ENCODE data around the gene ERG.
A peak's percentile ranks its signal among the peaks of the same experiment; 100 is the strongest.

Gene ERG

DNA sequence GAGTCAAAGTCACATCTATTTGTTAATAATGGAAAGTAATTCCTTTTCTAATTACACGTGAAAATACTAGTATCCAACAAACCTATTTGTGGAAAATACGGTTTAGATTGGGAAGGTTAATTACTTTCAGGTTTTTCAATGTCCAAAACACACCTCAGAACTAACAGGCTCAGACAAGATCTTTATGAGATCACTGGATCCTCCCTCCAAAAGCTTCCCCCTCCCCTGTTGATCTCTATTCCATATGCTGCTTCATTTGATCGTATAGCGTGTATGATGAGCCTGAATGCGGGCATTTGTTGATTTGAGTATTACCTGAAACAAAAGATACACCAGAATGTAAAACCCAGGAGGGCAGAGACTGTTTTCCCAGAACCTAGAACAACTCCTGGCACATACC is 26.5 kb downstream of the ERG start:
- Mint-ChIP-seq H3K27me3 (peaks cover 60% of the 10 kb centered on the region), H3K27ac (no peak overlapping the region), H3K4me1 (no peaks in the 10 kb centered on the region)

DNA sequence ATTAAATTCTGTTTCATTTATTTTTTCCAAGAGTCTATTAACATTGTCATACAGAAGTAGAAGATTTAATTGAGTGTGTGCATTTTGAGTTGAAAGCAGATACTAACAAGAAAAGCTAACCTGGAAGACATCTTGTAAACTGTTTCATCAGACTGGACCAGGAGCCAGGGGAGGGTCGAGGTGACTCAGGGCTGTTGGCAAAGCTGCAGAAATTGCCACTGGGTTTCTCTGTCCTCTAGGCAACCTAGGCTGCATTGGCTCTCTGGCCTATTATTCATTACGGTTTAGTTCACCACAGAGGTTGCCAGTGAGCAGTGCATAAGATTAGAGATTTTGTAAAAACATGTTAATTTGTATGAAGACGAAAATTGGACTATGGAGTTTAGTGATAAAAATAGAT is 27.5 kb downstream of the ERG start:
- H3K27ac Mint-ChIP-seq = no peak overlapping the region
- no peak for DNase-seq
- H3K27me3 Mint-ChIP-seq = peaks cover 54% of the 10 kb centered on the region
- no peak for ATAC-seq
- no peaks in the 10 kb centered on the region for H3K4me1 Mint-ChIP-seq
- H3K9me3 Mint-ChIP-seq = peaks cover 4 to 8% of the 10 kb centered on the region in 2 donors
- no peak overlapping the region for H3K4me3 Mint-ChIP-seq

More for the DNA sequence above, 26.5 kb downstream of the ERG start:
- Mint-ChIP-seq H3K4me3 (no peak overlapping the region), H3K9me3 (peaks cover 4 to 8% of the 10 kb centered on the region in 2 donors)
- DNase-seq = no peak
- ATAC-seq = no peak

DNA sequence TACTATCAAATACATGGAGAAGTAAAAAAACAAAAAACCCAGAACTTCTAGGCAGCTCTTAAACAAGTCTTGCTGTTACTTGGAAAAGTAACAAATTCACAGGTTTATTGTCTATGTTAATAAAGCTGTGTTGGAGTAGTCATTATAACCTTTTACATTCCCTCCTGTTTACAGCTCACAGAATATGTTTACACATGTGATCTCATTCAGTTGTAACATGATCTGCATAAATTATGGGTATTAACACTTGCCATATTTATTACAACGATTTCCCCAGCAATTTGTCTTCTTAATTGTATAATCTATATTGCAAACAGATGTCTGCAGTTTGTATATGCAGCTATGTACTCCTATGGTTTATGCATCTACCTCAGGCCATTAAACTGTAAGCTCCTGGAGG is 28.6 kb downstream of the ERG start:
- Mint-ChIP-seq H3K4me3 (no peak overlapping the region), H3K9me3 (peaks cover 4 to 8% of the 10 kb centered on the region in 2 donors), H3K4me1 (no peaks in the 10 kb centered on the region), H3K27me3 (peaks cover 43% of the 10 kb centered on the region), H3K27ac (no peak overlapping the region)
- no peak for ATAC-seq
- DNase-seq = no peak

DNA sequence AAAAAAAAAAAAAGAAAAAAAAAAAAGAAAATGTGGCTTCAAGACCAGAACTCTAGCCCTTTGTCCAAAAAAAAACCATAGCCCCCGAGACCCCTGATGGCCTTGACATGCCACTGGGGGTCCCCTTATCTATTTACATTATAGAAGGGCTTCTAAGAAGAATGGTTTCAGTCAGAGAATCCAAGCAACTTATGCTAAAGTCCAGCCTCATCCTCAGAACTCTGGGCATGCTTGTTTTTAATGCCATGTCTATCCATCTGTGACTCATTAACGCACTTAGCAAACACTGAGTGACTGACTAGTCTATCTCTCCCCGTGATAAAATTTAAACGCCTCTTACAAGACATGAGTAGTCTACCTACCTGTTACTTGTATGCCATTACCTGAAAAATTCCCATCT is 29.3 kb downstream of the ERG start:
- DNase-seq (no peak), ATAC-seq (no peak)
- Mint-ChIP-seq H3K4me3 (no peak overlapping the region), H3K9me3 (peaks cover 4 to 8% of the 10 kb centered on the region in 2 donors), H3K4me1 (no peaks in the 10 kb centered on the region), H3K27ac (no peak overlapping the region), H3K27me3 (peaks cover 36% of the 10 kb centered on the region)

DNA sequence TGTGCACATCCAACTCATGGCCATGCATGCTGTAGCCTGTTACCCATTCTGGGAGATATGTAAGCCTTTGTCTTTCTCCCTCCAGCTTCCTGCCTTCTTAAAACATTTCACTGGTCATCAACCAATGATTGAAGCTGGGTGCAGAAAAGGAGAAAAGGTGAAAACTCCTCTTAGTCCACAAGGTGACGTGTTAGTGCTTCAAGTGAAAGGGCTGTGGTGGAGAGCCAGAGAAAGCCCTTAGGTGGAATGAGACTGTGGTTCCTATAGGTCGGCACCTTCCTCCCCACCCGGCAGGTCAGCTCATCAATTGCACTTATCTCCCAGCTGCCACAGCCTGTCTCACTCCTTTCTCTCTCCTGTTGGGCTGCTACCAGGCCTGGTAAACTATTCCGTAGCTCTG is 30.4 kb downstream of the ERG start:
- Mint-ChIP-seq H3K27me3 (peaks cover 26% of the 10 kb centered on the region), H3K27ac (no peak overlapping the region), H3K4me1 (no peaks in the 10 kb centered on the region), H3K9me3 (peaks cover 4 to 8% of the 10 kb centered on the region in 2 donors), H3K4me3 (no peak overlapping the region)
- ATAC-seq = no peak
- no peak for DNase-seq

DNA sequence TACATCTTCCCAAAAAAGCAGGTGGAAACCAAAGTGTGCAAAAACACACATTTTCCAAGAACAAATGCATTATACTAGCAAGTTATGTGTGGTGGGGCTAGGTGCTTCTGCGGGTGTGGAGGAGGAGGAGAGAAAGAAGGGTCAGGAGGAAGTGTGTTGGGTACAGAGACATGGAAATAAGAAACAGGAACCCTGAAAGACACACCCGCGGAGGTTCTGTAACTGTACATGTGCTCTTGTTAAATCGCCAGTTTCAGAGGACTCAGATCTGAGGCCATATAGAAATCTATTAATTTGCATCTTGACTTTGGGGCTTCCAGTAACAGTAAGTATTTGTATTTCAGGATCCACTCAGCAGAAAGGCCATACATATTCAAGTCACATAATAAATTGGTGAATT is 30.9 kb downstream of the ERG start:
- peaks cover 21% of the 10 kb centered on the region for H3K27me3 Mint-ChIP-seq
- ATAC-seq = no peak
- H3K9me3 Mint-ChIP-seq = peaks cover 4 to 8% of the 10 kb centered on the region in 2 donors
- no peaks in the 10 kb centered on the region for H3K4me1 Mint-ChIP-seq
- no peak for DNase-seq
- no peak overlapping the region for H3K27ac Mint-ChIP-seq
- no peak overlapping the region for H3K4me3 Mint-ChIP-seq

DNA sequence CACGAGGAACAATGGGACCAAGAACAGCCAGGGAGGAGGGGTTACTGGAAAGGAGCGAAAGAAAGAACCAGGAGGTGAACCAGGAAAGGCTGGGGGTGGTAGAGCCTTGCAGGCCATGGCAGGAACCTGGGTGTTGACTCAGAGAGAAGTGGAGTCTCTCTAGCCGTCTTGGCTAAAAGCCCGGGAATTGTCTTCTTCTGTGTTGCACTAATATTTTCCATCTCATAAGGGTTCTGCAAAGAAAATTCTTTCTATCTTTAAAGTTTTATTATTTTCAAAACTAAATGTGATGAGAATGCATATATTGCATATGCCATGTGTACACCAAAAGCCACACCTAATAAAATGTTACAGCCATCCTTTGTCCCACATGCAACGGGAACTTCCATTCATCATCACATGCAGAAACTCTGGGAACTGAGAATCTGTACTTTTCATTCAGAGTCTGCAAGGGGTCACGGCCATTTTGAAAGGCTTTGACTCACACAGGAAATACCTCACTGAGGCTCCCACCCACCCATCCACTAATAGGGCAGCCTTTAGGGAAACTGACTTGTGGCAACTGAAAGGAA is 38.0 kb downstream of the ERG start:
- ATAC-seq (no peak), DNase-seq (no peak)
- H3K9me3 Mint-ChIP-seq = no peaks in the 10 kb centered on the region
- H3K27me3 Mint-ChIP-seq = no peaks in the 10 kb centered on the region
- no peak overlapping the region for H3K4me3 Mint-ChIP-seq
- H3K27ac Mint-ChIP-seq = no peak overlapping the region
- no peaks in the 10 kb centered on the region for H3K4me1 Mint-ChIP-seq

DNA sequence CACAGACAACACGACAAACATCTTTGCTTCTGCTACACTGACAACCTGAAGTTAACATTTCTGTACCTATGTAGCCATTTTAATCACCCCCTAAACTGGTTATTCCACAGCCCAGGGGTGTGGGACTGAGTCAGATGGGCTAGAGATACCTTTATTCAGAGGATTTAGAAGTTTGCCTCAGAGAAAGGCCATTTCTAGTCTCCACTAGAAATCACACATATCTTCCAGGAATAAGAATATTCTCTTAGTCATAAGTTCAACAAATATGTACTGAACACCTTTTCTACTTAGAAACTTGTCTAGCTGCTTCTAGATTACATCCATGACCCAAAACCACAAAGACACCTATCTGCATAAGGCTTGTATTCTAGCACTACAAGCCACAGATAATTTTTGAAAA is 38.8 kb downstream of the ERG start:
- H3K27ac Mint-ChIP-seq = no peak overlapping the region
- no peaks in the 10 kb centered on the region for H3K27me3 Mint-ChIP-seq
- no peaks in the 10 kb centered on the region for H3K4me1 Mint-ChIP-seq
- no peak overlapping the region for H3K4me3 Mint-ChIP-seq
- ATAC-seq (no peak), DNase-seq (no peak)
- no peaks in the 10 kb centered on the region for H3K9me3 Mint-ChIP-seq

DNA sequence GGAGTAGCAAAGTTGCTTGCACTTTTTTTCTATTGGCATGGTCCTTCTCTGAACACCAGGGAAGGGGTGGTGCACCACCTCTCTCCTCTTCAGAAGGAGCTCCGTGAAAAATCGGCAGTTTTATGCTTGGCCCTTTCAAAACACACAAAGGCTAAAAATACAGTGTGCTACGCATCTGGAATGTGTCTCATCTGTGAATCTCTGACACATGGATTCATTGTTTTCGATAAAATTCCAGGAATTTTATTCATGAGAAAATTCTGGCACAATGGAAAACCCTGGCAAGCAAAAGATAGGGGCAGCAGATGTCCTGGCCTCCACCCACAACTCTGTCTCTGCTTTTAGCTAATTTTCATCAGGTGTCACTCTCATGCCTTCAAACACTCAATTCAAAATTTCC is 42.9 kb downstream of the ERG start:
- no peaks in the 10 kb centered on the region for H3K4me1 Mint-ChIP-seq
- ATAC-seq (no peak), DNase-seq (no peak)
- H3K4me3 Mint-ChIP-seq = no peak overlapping the region
- no peaks in the 10 kb centered on the region for H3K27me3 Mint-ChIP-seq
- H3K27ac Mint-ChIP-seq = no peak overlapping the region
- H3K9me3 Mint-ChIP-seq = no peaks in the 10 kb centered on the region

DNA sequence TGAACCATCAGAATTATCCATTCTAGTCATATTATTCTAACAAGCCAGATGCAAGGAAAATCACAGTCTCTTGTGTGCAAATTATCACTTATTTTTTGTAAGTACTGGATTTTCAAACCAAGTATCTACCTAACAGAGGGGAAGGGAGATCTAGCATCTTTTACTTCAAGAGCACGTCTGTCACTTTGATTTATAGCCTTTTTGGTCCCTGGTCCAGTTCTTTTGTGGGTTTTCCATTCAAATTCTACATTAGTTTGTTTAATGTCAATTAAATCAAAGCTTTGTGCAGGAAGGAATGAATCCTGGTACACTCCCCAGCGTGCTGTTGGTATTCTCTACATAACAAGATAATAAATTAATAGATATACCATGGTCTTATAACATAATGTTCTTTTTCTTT is 43.6 kb downstream of the ERG start:
- ATAC-seq = no peak
- no peak overlapping the region for H3K4me3 Mint-ChIP-seq
- DNase-seq = no peak
- no peaks in the 10 kb centered on the region for H3K9me3 Mint-ChIP-seq
- H3K4me1 Mint-ChIP-seq = no peaks in the 10 kb centered on the region
- no peaks in the 10 kb centered on the region for H3K27me3 Mint-ChIP-seq
- H3K27ac Mint-ChIP-seq = no peak overlapping the region

DNA sequence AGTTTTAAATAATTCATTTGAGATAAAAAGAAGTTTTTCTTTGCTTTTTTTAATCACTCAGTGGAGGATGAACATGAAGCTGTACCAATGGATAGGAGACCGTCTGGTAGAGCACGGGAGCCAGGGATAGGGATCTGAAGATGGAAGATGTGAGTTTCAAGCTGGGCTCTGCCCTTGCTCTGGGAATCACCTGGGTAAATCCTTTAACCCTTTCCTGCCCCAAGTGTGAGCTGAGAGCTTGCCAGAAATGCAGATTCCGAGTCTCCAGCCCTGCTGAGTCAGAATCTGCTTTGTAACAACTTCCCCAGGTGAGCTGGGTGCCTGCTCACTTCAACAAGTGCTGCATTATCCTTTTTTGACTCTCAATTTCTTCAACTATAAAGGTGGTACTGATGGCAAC is 44.1 kb downstream of the ERG start:
- no peak for DNase-seq
- Mint-ChIP-seq H3K27me3 (no peaks in the 10 kb centered on the region), H3K9me3 (no peaks in the 10 kb centered on the region), H3K4me3 (no peak overlapping the region), H3K4me1 (no peaks in the 10 kb centered on the region), H3K27ac (no peak overlapping the region)
- no peak for ATAC-seq

DNA sequence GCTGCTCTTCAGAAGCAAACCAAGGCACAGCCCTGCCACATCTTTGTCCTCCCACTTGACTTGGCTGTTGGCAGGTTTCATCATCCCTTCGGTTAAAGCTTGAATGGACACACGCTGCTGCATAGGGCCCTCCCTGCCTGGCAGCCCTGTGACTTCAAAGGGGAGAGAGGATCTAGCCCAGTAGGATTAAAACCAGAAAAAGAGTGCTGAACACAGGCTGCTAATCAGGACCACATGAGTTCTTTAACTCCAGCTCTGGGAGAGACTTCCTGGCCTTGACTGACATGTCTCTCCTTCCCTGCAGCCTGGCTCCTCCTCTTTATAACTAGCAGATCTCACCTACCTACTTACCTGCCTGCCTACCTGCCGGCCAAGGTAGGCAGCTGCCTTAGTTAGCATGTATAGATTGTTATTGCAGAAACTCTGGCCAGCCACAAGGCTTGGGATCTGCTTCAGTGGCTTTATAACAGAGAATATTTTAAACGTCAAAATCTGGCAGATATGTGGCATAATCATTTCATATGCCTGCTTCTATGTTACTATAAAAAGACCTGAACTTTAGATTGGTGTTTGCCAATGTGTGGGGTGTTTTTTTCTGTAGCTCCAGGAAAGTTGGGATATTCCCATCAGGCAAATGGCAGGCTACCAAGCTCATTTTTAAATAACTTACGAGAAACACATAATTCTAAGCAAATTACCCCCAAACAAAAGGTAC is 49.4 kb downstream of the ERG start:
- H3K27me3 Mint-ChIP-seq = no peaks in the 10 kb centered on the region
- peak overlapping the region in 1 of 2 donors; percentile 16 for H3K27ac Mint-ChIP-seq
- ATAC-seq (no peak), DNase-seq (no peak)
- H3K9me3 Mint-ChIP-seq = no peaks in the 10 kb centered on the region
- no peaks in the 10 kb centered on the region for H3K4me1 Mint-ChIP-seq
- H3K4me3 Mint-ChIP-seq = no peak overlapping the region

DNA sequence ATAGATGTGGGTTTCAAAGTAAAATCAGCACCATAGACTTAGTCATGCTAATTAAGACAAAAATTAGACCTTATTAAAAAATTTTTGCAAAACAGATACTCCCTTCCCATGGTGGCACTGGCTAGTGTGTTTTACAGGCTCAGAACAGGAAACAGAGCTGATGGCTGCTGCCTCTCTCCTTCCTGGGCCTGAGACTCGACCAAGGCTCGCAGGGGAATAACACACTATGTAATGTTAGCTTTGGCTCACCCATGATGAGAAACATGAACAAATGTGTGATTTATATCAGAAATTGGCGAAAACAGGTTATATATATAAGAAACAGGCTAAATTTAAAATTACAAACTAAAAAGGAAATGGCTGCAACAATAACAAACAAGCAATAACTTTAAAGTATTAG is 50.7 kb downstream of the ERG start:
- Mint-ChIP-seq H3K27me3 (no peaks in the 10 kb centered on the region), H3K27ac (no peak overlapping the region), H3K4me3 (no peak overlapping the region), H3K4me1 (no peaks in the 10 kb centered on the region), H3K9me3 (no peaks in the 10 kb centered on the region)
- no peak for DNase-seq
- no peak for ATAC-seq

DNA sequence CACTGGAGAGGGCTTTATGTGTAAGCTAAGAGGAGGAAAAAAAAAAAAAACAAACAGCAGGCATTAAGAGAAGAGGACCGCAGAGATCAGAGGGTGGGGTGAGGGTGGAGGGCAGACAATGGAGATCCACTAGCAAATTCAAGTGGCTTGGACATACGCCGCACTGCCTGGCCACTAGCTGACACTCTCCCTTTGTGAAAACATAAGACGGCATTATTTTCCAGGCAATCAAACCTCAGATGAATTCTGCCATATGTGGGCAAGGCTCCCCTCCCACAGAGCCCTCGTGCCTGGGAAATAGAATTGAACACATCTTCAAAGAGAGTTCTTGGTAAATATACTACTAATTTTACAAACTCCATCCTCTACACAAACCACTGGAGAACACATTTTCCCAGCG is 53.6 kb downstream of the ERG start:
- ATAC-seq (no peak), DNase-seq (no peak)
- no peaks in the 10 kb centered on the region for H3K4me1 Mint-ChIP-seq
- no peaks in the 10 kb centered on the region for H3K27me3 Mint-ChIP-seq
- no peak overlapping the region for H3K27ac Mint-ChIP-seq
- no peaks in the 10 kb centered on the region for H3K9me3 Mint-ChIP-seq
- H3K4me3 Mint-ChIP-seq = no peak overlapping the region

DNA sequence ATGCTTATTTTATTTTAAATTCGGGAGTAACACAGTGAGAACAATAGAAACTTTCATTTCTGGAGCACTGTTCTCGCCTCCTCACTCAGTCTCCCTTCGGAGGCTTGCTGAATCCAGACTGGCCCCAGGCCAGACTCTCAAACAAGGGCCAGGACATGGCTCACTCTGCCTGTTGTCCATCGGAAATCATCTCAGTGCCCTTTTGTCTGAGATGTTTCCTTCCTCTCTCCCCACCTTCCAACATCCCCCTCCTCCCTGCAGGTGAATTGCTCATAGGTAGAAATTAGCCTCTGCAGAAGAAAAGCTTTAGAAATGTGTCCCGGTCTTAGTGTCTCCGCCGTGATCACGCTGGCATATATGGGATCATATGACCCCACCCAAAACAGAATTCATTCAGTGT is 55.2 kb downstream of the ERG start:
- no peak for DNase-seq
- Mint-ChIP-seq H3K4me3 (no peak overlapping the region), H3K27ac (no peak overlapping the region), H3K27me3 (no peaks in the 10 kb centered on the region), H3K4me1 (no peaks in the 10 kb centered on the region), H3K9me3 (no peaks in the 10 kb centered on the region)
- no peak for ATAC-seq

DNA sequence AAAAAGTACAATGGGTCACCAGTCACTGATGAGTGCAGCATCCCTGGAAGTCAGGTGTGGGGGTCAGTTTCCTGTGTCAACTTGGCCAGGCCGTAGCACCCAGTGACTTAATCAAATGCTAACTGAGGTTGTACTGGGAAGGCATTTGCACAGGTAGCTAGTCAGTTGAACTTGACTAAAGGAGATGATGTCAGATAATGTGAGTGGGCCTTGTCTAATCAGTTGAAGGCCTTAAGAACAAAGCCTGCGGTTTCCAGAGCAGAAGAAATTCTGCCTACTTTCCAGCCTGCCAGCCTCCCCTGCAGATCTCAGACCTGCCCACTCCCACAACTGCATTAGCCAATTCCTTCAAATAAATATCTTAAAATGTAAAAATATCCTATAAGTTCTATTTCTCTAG is 57.1 kb downstream of the ERG start:
- no peaks in the 10 kb centered on the region for H3K27me3 Mint-ChIP-seq
- DNase-seq = no peak
- no peak for ATAC-seq
- H3K27ac Mint-ChIP-seq = no peak overlapping the region
- H3K4me1 Mint-ChIP-seq = no peaks in the 10 kb centered on the region
- H3K9me3 Mint-ChIP-seq = no peaks in the 10 kb centered on the region
- no peak overlapping the region for H3K4me3 Mint-ChIP-seq

DNA sequence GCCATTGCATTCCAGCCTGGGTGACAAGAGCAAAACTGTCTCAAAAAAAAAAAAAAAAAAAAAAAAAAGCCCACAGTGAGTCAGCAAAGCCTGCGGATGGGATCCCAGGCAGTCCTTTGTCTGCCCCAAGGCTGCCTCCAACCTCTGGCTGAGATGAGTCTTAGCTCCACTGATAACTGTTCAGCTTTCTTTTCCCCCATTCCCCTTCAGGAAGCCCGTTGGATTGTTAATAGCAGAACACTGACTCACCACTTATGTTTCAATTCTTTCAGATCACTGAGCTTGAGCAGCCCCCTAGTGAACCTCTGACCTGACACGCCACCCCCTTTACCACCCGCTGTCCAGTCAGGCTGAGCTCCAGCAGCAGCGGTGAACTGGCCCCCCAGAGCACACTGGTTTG is 57.5 kb downstream of the ERG start:
- no peak for ATAC-seq
- H3K27me3 Mint-ChIP-seq = no peaks in the 10 kb centered on the region
- peak overlapping the region in 1 of 2 donors; percentile 72 for H3K27ac Mint-ChIP-seq
- H3K4me3 Mint-ChIP-seq = no peak overlapping the region
- DNase-seq = no peak
- H3K9me3 Mint-ChIP-seq = no peaks in the 10 kb centered on the region
- no peaks in the 10 kb centered on the region for H3K4me1 Mint-ChIP-seq
